CD1c-positive myeloid dendritic cell (primary cell): Measurements from ENCODE around the gene UGP2.
"Not testable (repeated sequence)": the region's sequence is repeated elsewhere in the genome, so short reads cannot be mapped to it uniquely, and the experiment has no call there.

ENCODE experiments used
- DNase-seq: peaks from one replicate; pipeline ENCODE4 v3.0.0-alpha.2; 2016; ENCODE audit errors: extremely low spot score

UGP2 gene

DNA sequence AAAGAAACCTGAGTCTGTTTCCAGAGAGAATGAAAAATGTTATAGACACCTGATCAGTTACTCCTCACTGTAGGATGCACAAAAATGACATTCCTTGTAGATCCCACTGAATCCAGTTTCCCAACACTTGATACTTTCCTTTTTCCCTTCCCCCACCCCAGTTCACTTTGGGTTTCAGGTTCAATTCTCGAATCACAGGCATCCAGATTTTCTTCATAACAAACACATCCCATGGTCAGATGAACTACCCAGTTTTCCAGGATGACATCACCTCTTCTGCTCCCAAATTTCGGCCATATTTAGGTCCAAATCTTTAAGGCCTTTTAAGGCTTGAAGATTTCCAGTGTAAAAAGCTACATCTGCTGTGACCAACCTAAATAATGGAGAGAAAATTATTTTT, 51.5 kb downstream of the UGP2 start:
- DNase-seq, result no peak

DNA sequence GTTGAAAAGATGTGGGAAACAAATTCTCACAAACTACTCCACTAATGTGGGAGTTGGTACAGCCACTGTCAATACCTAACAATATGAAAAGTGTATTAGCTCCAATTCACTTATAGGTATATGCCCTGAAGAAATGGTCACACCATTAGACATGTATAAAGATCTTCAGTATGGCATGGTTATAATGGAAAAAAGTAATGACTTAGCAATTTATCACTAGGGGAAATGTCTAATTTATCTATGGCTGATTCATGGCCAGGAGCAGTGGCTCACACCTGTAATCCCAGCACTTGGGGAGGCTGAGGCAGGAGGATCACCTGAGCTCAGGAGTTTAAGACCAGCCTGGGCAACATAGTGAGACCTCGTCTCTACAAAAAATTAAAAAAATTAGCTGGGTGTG, 52.5 kb downstream of the UGP2 start:
- no peak for DNase-seq

DNA sequence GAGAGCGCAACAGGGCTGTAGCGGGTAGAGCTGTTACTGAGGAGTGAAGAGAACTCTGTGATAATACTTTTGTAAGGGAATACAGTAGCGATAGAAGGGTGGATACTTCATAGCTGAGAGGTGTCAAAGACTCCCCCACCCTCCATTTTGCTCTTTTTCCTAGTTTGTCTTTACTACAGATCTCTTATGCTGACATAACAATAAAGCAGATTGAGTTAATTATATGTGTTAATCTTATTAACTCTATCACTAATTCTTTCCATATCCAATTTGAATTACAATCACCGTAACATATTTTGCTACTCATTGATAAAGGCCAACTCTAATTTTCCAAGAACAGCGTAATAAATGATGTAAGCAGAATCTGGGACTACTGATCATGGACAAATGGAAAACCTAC, 57.1 kb downstream of the UGP2 start:
- DNase-seq, result no peak

DNA sequence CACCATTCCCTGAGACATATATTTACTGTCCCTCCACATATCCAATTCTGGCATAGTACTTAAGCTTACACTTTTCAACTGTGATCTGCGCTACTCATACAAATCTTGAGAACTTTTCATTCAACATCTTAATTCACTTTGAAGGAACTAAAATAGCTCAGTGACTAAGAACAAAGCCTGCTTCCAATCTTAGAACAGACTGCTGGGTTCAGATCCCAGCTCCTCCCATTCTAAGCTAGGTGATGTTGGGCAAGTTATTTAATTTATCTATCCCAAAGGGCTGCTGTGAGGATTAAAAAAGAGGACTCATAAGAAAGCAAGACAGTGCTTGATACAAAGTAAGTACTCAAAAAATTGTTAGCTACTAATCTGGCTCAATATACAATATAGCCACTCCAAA, 57.9 kb downstream of the UGP2 start:
- no peak for DNase-seq

DNA sequence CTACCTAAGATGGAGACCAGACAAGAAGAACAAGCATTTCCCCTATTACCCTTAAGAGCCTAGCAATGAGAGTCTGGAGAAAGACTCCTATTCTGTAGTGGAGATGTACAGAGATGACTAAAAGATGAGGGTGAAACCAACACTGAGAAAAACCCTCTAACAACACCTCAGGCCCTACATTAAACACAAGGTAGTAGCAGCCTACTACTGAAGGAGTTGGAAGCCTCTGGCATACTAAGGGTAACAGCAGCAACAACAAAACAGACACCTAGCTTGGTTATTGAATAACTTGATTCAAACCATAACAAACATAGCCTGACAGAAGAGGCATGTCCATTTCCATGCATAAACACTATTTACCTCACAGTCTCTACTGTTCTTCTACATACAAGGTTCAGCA, 60.5 kb downstream of the UGP2 start:
- DNase-seq, result no peak

DNA sequence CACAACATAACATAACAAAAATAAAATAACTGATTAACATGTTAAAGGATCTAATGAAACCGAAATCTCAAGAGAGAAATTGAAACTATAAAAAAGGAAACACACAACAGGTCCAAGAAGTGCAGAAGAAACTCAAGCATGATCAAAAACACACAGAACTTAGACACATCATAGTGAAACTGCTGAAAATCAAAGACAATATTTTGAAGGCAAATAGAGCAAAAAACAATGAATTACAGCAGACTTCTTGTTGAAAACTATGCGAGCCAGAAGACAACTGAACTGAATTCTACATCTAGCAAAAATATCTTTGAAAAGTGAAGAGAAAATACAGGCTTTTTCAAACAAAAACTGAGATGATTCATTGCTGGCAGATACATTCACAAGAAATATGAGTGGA, 61.3 kb downstream of the UGP2 start:
- no peak for DNase-seq

DNA sequence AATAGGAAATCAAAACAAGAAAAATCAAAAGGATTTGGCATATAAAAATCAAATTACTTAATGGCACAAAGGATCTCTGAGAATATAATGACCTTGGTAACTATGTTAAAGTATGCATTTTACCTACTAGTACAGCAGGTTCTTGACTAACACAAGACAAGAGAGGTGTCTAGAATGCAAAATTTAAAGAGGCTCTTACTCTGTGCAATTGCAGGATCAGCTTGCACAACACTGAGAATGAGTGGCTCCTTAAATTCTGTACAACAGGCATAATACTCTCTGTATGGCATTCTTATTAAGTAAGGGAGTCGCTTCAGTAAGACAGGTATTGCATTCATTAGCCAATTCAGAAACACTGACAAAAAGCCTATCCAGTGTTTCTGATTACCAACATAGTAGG, 72.6 kb downstream of the UGP2 start:
- DNase-seq, result no peak

DNA sequence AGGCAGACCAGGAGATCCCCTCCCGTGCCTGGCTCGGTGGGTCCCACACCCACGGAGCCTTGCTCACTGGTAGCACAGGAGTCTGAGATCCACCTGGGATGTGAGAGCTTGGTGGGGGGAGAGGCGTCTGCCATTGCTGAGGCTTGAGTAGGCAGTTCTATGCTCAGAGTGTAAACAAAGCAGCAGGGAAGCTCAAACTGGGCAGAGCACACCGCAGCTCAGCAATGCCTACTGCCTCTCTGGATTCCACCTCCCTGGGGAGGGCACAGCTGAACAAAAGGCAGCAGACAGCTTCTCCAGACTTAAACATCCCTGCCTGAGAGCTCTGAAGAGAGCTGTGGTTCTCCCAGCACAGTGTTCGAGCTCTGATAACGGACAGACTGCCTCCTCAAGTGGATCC, 85.1 kb downstream of the UGP2 start:
- DNase-seq, result no peak

DNA sequence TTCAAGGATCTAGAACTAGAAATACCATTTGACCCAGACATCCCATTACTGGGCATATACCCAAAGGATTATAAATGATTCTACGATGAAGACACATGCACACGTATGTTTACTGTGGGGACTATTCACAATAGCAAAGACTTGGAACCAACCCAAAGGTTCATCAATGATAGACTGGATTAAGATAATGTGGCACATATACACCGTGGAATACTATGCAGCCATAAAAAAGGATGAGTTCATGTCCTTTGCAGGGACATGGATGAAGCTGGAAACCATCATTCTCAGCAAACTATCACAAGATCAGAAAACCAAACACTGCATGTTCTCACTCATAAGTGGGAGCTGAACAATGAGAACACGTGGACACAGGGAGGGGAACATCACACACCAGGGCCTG, 90.4 kb downstream of the UGP2 start:
- not testable (repeated sequence) for DNase-seq
